Measurements from ENCODE around the gene PAN3.

Gene PAN3

DNA sequence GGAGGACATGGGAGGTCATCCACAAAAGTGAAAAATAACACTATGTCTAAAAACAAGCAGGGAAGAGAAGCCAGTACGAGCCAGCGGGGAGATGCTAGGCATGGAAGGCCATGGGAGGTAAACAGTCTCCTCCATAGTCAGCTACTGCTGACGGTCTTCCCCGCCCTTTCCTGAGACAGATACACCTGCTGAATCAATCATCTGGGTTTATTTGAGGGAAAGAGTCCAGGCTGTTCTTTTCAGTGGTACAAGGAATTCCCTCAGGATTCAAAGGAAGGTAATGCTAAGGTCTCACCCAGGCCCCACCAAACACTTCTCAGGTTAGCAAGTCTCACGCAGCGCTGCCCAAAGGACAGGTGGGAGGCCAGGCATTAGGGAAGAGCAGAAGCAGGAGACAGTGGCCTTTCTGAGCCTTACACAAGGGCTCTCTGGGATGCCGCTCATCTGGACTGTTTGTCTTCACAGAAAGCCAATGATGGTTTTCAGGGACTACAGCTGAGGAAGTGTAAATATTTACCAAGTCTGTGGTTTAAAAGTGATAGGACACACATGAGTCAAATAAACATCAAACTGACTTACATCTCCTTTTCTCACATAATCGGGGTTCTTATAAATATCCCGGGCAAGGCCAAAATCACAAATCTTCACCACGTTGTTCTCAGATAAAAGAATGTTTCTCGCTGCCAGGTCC is 182.7 kb downstream of the PAN3 start:
- no peak for DNase-seq (ENCODE audit: low read depth)
- no peak overlapping the region for H3K4me3 ChIP-seq (ENCODE audit: low read depth, low read length)
- TF ChIP-seq, protein P1, sequence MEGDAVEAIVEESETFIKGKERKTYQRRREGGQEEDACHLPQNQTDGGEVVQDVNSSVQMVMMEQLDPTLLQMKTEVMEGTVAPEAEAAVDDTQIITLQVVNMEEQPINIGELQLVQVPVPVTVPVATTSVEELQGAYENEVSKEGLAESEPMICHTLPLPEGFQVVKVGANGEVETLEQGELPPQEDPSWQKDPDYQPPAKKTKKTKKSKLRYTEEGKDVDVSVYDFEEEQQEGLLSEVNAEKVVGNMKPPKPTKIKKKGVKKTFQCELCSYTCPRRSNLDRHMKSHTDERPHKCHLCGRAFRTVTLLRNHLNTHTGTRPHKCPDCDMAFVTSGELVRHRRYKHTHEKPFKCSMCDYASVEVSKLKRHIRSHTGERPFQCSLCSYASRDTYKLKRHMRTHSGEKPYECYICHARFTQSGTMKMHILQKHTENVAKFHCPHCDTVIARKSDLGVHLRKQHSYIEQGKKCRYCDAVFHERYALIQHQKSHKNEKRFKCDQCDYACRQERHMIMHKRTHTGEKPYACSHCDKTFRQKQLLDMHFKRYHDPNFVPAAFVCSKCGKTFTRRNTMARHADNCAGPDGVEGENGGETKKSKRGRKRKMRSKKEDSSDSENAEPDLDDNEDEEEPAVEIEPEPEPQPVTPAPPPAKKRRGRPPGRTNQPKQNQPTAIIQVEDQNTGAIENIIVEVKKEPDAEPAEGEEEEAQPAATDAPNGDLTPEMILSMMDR (IDR thresholded peaks at IDR 0.05; ENCODE audit: low read depth, low read length), result no peak
- TF ChIP-seq, protein P2, sequence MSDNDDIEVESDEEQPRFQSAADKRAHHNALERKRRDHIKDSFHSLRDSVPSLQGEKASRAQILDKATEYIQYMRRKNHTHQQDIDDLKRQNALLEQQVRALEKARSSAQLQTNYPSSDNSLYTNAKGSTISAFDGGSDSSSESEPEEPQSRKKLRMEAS (IDR thresholded peaks at IDR 0.05; ENCODE audit: low read depth, low read length), result no peak
- TF ChIP-seq MYC (IDR thresholded peaks at IDR 0.05; ENCODE audit: low read depth, low read length), result no peak
- TF ChIP-seq POLR2A (IDR thresholded peaks at IDR 0.05; ENCODE audit: extremely low read depth, insufficient read length), result no peak

DNA sequence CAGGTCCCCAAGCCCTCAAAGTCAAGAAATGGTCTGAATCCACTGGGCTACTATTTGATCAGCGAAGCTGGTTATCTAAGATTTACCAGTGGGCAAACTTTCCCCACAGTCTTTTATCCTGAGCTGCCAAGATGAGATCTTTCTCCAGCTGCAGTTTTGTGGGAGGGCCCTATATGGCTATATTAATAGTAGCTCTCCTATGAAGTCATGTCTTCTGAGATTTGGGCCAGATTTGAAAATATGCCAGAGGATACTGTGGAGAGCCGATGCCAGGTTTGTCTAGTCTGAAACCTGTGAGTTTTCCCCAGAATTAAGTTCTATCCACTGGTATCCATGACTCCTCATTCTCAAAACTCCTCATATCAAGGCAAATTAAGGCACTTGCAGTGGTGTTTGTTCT is 183.4 kb downstream of the PAN3 start:
- no peak for DNase-seq (ENCODE audit: low read depth)
- no peak overlapping the region for H3K4me3 ChIP-seq (ENCODE audit: low read depth, low read length)
- TF ChIP-seq, protein P1 (IDR thresholded peaks at IDR 0.05; ENCODE audit: low read depth, low read length), result no peak
- TF ChIP-seq, protein P2 (IDR thresholded peaks at IDR 0.05; ENCODE audit: low read depth, low read length), result no peak
- TF ChIP-seq POLR2A (IDR thresholded peaks at IDR 0.05; ENCODE audit: extremely low read depth, insufficient read length) (no peak), MYC (IDR thresholded peaks at IDR 0.05; ENCODE audit: low read depth, low read length) (no peak)

DNA sequence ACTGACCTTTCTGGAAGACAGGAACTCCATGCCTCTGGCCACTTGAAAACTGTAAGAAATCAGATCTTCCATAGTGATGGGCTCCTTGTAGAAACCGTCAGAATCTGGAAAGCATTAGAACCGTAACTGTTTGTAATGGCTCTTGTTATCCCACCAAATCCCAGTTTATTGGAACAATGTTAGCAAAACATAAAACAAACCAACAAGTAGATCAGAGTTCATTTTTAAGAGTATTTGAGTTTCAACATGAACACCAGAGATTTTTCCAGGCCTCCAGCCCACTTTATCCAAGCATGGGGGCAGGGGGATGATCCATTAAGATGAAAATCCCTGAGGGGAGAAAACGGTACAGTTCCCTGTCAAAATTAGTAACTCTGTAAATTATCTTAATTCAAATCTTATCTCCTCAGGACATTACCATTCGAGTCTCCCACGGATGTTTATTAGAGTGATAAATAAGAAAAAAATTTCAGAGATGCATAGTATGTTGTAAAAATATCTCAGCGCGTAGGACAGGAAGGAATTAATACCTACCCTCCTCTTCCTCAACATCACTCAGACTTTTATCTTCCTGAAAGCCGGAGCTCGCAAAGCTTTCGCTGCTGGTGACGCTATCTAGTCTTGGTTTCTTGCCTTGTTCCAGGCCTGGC is 184.0 kb downstream of the PAN3 start:
- H3K4me3 ChIP-seq (ENCODE audit: low read depth, low read length), result no peak overlapping the region
- no peak for DNase-seq (ENCODE audit: low read depth)
- TF ChIP-seq POLR2A (IDR thresholded peaks at IDR 0.05; ENCODE audit: extremely low read depth, insufficient read length), result no peak
- TF ChIP-seq, protein P2 (IDR thresholded peaks at IDR 0.05; ENCODE audit: low read depth, low read length), result no peak
- TF ChIP-seq, protein P1 (IDR thresholded peaks at IDR 0.05; ENCODE audit: low read depth, low read length), result no peak
- no peak for TF ChIP-seq MYC (IDR thresholded peaks at IDR 0.05; ENCODE audit: low read depth, low read length)

DNA sequence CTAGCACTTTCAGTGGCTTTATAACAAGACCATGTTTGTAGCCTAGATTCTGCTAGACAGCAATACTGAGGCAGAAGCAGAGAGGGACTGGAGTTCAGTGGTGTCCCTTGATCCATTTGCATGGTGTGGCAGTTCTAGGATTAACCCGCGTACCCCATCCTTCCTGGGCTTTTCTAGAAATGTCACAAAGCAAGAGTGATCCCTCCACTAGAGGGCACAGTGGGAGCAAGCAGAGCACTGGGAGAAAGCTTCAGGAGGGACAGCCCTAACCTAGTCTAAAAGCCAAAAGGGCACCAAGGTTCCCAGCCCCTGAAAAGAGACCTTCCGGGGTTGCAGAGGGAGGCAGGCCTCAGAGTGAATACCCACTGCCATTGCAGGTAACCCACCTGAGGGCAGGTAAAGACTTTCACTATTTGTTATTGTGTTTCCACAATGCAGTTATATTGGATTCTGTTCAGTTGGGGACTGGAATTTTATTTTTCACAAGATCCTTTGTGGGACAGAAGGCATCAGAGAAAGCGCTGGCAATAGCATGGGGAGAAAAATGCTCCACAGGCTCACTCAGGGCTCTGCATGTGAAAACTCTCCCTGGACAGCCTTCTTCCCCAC is 185.9 kb downstream of the PAN3 start:
- TF ChIP-seq MYC (IDR thresholded peaks at IDR 0.05; ENCODE audit: low read depth, low read length) (no peak), POLR2A (IDR thresholded peaks at IDR 0.05; ENCODE audit: extremely low read depth, insufficient read length) (no peak)
- TF ChIP-seq, protein P1 (IDR thresholded peaks at IDR 0.05; ENCODE audit: low read depth, low read length), result peak; percentile 95
- TF ChIP-seq, protein P2 (IDR thresholded peaks at IDR 0.05; ENCODE audit: low read depth, low read length), result no peak
- peak; percentile 82 for DNase-seq (ENCODE audit: low read depth)
- H3K4me3 ChIP-seq (ENCODE audit: low read depth, low read length), result no peak overlapping the region

DNA sequence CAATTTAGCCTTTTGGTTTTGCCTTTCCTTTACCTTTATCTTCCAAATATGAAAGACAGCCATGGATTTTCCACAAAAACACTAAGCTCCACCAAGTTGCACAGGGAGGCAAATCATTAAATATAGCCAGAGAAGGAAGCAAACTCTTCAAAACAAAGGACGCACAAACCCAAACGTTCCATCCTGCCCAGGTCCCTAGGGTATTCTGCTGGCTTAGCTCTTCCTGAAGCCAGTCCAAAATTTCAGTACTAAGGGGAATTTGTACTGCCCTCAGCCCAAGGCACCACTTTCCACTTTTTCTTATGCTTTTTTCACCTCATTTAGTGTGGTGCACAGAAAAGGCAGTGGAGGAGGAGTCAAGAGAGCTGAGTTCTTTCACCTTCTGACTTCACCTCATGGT is 186.7 kb downstream of the PAN3 start:
- TF ChIP-seq POLR2A (IDR thresholded peaks at IDR 0.05; ENCODE audit: extremely low read depth, insufficient read length), result no peak
- no peak for TF ChIP-seq MYC (IDR thresholded peaks at IDR 0.05; ENCODE audit: low read depth, low read length)
- TF ChIP-seq, protein P2 (IDR thresholded peaks at IDR 0.05; ENCODE audit: low read depth, low read length), result no peak
- TF ChIP-seq, protein P1 (IDR thresholded peaks at IDR 0.05; ENCODE audit: low read depth, low read length), result no peak
- H3K4me3 ChIP-seq (ENCODE audit: low read depth, low read length), result no peak overlapping the region
- DNase-seq (ENCODE audit: low read depth), result no peak
